ENCODE results near the gene PHF21B.
"Not testable (repeated sequence)": the region's sequence is repeated elsewhere in the genome, so short reads cannot be mapped to it uniquely, and the experiment has no call there.

DNA sequence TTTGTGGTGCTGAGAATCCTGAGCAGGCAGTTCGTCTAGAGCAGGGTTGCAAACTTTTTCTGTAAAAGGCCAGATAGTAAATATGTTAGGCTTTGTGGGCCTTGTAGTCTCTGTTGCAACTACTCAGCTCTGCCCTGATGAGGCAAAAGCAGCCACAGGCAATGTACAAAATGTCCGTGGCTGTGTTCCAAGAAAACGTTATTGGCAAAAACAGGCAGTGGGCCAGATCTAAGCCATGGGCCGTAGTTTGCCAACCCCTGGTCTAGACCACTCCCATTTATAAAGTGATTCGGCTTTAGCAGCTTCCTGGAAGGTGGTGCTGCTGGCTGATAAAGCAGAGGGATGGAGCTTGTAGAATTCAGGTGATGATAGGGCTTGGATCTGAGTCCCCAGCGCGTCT, 151.0 kb downstream of the PHF21B start:
- not testable (repeated sequence) for TF ChIP-seq SP2 (IDR thresholded peaks at IDR 0.05; ENCODE audit: low read length); POLR2A (IDR thresholded peaks at IDR 0.05; ENCODE audit: control extremely low read depth in 1 of 2, low read depth in 2 of 2, low read length in 2 of 2); RXRA (IDR thresholded peaks at IDR 0.05; ENCODE audit: insufficient read depth, low read depth, low read length); RAD21 (IDR thresholded peaks at IDR 0.05 in 1 of 2, conservative IDR thresholded peaks at IDR 0.05 in 1 of 2; ENCODE audit: low read depth in 2 of 2, low read length in 2 of 2); ZNF274 (IDR thresholded peaks at IDR 0.05; ENCODE audit: borderline replicate concordance, extremely low read depth, low read length); JUND (IDR thresholded peaks at IDR 0.05; ENCODE audit: low read length); TAF1 (IDR thresholded peaks at IDR 0.05; ENCODE audit: low read depth, low read length); SRF (IDR thresholded peaks at IDR 0.05; ENCODE audit: low read depth, low read length); EP300 (IDR thresholded peaks at IDR 0.05; ENCODE audit: borderline replicate concordance in 1 of 2, low read depth in 2 of 2, low read length in 2 of 2); FOSL1 (IDR thresholded peaks at IDR 0.05; ENCODE audit: insufficient read depth, low read depth, low read length); BACH1 (IDR thresholded peaks at IDR 0.05; ENCODE audit: low read length)
- TF ChIP-seq, protein P1, sequence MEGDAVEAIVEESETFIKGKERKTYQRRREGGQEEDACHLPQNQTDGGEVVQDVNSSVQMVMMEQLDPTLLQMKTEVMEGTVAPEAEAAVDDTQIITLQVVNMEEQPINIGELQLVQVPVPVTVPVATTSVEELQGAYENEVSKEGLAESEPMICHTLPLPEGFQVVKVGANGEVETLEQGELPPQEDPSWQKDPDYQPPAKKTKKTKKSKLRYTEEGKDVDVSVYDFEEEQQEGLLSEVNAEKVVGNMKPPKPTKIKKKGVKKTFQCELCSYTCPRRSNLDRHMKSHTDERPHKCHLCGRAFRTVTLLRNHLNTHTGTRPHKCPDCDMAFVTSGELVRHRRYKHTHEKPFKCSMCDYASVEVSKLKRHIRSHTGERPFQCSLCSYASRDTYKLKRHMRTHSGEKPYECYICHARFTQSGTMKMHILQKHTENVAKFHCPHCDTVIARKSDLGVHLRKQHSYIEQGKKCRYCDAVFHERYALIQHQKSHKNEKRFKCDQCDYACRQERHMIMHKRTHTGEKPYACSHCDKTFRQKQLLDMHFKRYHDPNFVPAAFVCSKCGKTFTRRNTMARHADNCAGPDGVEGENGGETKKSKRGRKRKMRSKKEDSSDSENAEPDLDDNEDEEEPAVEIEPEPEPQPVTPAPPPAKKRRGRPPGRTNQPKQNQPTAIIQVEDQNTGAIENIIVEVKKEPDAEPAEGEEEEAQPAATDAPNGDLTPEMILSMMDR (IDR thresholded peaks at IDR 0.05; ENCODE audit: control extremely low read depth in 1 of 3, insufficient read depth in 1 of 3, low read depth in 1 of 3, low read length in 3 of 3): not testable (repeated sequence)
- TF ChIP-seq, protein P2, sequence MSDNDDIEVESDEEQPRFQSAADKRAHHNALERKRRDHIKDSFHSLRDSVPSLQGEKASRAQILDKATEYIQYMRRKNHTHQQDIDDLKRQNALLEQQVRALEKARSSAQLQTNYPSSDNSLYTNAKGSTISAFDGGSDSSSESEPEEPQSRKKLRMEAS (IDR thresholded peaks at IDR 0.05): not testable (repeated sequence)
- TF ChIP-seq, protein P3, sequence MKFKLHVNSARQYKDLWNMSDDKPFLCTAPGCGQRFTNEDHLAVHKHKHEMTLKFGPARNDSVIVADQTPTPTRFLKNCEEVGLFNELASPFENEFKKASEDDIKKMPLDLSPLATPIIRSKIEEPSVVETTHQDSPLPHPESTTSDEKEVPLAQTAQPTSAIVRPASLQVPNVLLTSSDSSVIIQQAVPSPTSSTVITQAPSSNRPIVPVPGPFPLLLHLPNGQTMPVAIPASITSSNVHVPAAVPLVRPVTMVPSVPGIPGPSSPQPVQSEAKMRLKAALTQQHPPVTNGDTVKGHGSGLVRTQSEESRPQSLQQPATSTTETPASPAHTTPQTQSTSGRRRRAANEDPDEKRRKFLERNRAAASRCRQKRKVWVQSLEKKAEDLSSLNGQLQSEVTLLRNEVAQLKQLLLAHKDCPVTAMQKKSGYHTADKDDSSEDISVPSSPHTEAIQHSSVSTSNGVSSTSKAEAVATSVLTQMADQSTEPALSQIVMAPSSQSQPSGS (IDR thresholded peaks at IDR 0.05; ENCODE audit: low read length): not testable (repeated sequence)

Data from H1 (cell line).